Activated T-helper 1 cell treated with anti-CD3 and anti-CD28 coated beads, Interleukin-12 subunit alpha, Interleukin-12 subunit beta, Interleukin-2, Interleukin-4 antibody, amounts not matched to agents 30 ng/mL and 10 ng/mL and 1 ng/mL, durations not matched to agents 14 hours and 24 hours and 36 hours (primary cell): ENCODE results near the gene ARHGAP32. TPM values are rescaled to one million over a fixed set of nuclear protein-coding genes. Genes with fewer than 3 reads are reported as not detected.

Experiments used
- DNase-seq: peaks from one replicate; pipeline ENCODE4 v3.0.0; 2021; ENCODE audit warnings: low spot score
- H3K27ac Mint-ChIP-seq: one replicate; pipeline ENCODE4 v1.8.0; 2021; ENCODE audit warnings: mild to moderate bottlenecking, mixed read lengths
- H3K27me3 Mint-ChIP-seq: one replicate; pipeline ENCODE4 v1.8.0; 2022; ENCODE audit warnings: mild to moderate bottlenecking, moderate library complexity, mixed read lengths; ENCODE audit not compliant: insufficient read depth
- H3K36me3 Mint-ChIP-seq: one replicate; pipeline ENCODE4 v1.8.0; 2021; ENCODE audit warnings: low read depth, mixed read lengths
- H3K4me1 Mint-ChIP-seq: one replicate; pipeline ENCODE4 v1.8.0; 2021; ENCODE audit warnings: low read depth, mixed read lengths
- H3K4me3 Mint-ChIP-seq: one replicate; pipeline ENCODE4 v1.8.0; 2021; ENCODE audit warnings: mild to moderate bottlenecking, moderate library complexity, mixed read lengths
- H3K9me3 Mint-ChIP-seq: one replicate; pipeline ENCODE4 v1.8.0; 2021; ENCODE audit warnings: mixed read lengths
- intact Hi-C: fragments of 100-400 bp; cut with micrococcal nuclease; formaldehyde crosslinking; loops from one replicate; pipeline ENCODE4 v1.15.1; 2024
- total RNA-seq: library from RNA; stranded (reverse); gene quantifications from 2 replicates; pipeline ENCODE4 v1.2.3, GENCODE V29; 2022

ARHGAP32 gene
- total RNA-seq, 1 donor from 2014 or later, result 4.3 TPM

DNA sequence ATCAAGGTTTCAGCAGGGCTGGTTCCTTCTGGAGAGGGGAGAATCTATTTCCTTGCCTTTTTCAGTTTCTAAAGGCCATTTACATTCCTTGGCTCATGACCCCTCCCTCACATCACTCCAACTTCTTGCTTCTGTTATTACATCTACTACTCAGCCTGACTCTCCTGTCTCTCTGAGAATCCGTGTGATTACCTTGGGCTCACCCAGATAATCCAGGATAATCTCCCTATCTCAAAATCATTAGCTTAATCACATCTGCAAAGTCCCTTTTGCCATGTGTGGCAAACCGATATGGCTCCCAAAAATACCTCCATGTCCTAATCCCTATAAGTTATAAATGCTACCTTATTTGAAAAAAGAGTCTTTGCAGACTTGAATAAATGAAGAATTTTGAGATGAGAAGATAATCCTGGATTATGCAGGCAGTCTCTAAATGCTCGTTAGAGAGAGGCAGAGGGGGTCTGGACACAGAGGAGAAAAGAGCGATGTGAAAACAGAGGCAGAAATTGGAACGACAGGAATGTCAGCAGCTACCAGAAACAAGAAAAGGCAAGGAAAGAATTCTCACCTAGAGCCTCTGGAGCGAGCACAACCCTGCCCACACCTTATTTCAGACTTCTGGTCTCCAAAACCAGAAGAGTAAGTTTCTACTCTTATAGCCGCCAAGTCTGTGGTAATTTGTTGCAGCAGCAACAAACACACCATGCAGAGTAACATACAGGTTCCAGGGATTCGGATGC lies 23.6 kb upstream of the ARHGAP32 start:
- no peak overlapping the region for H3K4me3 Mint-ChIP-seq
- H3K36me3 Mint-ChIP-seq, result no peaks in the 10 kb centered on the region
- H3K9me3 Mint-ChIP-seq, result no peaks in the 10 kb centered on the region
- H3K27me3 Mint-ChIP-seq, result peaks cover 2% of the 10 kb centered on the region
- intact Hi-C loops, result no loop called here
- no peaks in the 10 kb centered on the region for H3K4me1 Mint-ChIP-seq
- no peak for DNase-seq
- no peak overlapping the region for H3K27ac Mint-ChIP-seq

DNA sequence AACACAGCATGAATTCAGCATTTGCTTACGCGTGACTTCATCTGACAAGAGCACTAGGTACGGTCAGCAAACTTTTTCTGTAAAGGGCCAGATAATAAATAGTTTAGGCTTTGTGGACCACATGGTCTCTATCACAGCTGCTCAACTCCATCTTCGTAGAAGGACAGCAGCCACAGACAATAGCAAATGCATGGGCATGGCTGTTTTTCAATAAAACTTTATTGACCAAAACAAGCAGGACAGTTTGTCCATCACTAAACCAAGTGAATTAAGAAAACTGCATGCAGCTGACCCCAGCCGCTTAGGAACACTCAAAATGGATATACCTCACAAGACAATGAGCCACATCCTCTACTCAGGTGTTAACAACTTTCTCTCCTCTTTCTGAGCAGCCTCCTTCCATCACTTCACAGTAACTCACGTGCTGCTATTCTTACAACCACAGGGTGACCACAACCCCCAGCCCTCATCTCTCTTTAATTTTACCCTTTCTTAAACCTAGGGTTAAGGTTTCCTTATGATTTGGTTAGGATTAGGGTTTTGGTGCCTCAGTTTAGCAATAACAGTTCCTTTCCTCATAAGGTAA lies 22.7 kb upstream of the ARHGAP32 start:
- intact Hi-C loops, result no loop called here
- no peaks in the 10 kb centered on the region for H3K36me3 Mint-ChIP-seq
- no peak for DNase-seq
- no peak overlapping the region for H3K27ac Mint-ChIP-seq
- H3K4me3 Mint-ChIP-seq, result no peak overlapping the region
- peaks cover 2% of the 10 kb centered on the region for H3K27me3 Mint-ChIP-seq
- no peaks in the 10 kb centered on the region for H3K9me3 Mint-ChIP-seq
- no peaks in the 10 kb centered on the region for H3K4me1 Mint-ChIP-seq

DNA sequence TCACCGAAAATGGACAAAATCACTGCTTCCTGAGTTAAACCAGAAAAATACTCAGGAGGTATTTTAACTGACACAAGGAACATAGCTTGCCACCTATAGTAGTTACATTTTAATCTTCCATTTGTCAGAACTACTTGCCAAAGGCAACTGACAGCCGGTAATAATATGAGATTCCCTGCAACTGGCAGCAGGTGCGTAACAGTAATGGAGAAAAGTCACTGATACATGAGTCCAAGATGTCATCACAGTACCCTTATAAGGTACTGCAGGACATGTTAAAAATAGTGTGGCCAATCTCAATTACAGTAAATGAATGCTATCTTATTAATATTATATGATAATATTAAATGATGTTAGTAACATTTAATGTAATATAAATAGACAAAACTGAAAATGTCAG lies 21.1 kb upstream of the ARHGAP32 start:
- Mint-ChIP-seq H3K27ac (no peak overlapping the region), H3K36me3 (no peaks in the 10 kb centered on the region)
- intact Hi-C loops, result no loop called here

DNA sequence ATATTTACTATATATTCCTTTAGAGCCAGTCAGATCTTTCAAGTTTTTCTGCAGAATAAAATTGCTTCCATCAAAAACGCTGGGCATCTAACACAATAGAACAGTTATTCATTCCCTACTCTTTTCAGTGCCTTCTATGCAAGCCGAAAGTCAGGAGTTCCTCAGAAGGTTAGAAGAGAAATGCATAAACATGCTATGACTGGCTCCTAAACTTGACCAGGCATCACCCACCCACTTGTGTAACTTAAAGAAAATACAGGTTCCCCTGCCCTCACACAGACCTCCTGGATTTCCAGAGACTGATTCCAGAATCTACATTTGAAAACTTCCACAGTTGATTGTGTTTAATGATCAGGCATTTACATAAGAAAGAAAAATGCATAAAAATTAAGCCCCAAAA lies 19.3 kb upstream of the ARHGAP32 start:
- intact Hi-C loops, result no loop called here
- no peaks in the 10 kb centered on the region for H3K36me3 Mint-ChIP-seq
- no peak overlapping the region for H3K4me3 Mint-ChIP-seq
- H3K4me1 Mint-ChIP-seq, result no peaks in the 10 kb centered on the region
- no peak for DNase-seq
- H3K27me3 Mint-ChIP-seq, result peaks cover 2% of the 10 kb centered on the region
- no peak overlapping the region for H3K27ac Mint-ChIP-seq
- H3K9me3 Mint-ChIP-seq, result no peaks in the 10 kb centered on the region

More for the DNA sequence above, 21.1 kb upstream of the ARHGAP32 start:
- peaks cover 2% of the 10 kb centered on the region for H3K27me3 Mint-ChIP-seq
- H3K4me3 Mint-ChIP-seq, result no peak overlapping the region
- H3K4me1 Mint-ChIP-seq, result no peaks in the 10 kb centered on the region
- no peaks in the 10 kb centered on the region for H3K9me3 Mint-ChIP-seq
- DNase-seq, result no peak

DNA sequence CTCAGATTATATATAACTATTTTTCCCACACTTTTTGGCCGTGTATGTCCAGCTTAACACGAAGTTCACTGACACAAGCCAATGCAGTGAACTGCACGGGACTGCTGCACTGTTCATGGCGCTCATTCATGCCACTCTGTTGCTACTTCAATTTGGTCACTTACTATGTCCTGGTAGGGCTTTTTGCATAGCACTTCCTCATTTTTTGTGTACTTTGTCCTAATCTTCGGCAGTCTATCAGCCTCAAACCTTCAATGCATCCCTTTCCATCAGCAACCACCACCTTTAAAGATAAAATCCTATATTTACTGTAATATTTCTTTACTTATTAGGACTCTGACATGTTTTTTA lies 18.7 kb upstream of the ARHGAP32 start:
- no peaks in the 10 kb centered on the region for H3K36me3 Mint-ChIP-seq
- H3K27me3 Mint-ChIP-seq, result peaks cover 2% of the 10 kb centered on the region
- H3K4me1 Mint-ChIP-seq, result no peaks in the 10 kb centered on the region
- intact Hi-C loops, result no loop called here
- no peak overlapping the region for H3K27ac Mint-ChIP-seq
- DNase-seq, result no peak
- no peak overlapping the region for H3K4me3 Mint-ChIP-seq
- H3K9me3 Mint-ChIP-seq, result no peaks in the 10 kb centered on the region

DNA sequence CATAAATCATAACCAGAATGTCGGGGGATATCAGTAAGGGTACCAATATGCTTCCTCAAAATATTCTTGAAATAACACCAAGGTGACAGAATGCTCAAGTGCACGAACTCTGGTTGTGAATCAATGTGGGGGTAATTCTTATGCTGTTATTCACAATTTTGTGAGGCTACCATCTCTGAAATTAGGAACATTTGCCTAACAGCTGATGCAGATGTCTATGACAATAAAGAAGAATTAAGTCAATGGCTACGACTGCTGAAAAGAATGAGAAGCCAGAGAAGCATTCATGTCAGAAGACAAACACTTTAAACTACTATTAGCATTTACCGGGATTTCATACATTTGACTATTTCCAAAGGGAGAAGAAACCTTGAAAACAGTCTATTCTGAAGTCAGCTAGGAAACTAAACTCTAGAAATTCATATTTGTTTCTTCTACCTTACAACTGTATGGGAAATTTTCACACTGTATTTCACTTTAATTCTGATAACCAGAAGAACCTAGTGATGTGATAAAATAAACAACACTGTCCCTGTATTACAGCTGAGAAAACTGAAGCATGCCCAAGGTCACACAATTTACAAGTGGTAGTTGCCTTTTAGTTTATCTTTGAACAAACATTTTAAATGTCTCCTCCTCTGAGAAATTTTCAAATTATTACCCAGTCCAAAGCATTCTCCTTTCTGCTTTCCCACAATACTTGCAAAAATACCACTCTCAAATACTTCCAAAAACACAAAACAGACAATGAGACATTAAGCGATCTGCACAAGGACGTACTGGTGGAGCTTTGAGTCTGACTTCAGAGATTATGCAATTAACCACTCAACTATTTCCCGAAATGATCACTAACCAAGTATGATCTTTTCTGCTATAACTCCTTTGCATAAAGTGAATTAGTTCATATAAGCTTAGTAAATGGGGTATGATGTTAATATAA lies 18.0 kb upstream of the ARHGAP32 start:
- no peaks in the 10 kb centered on the region for H3K9me3 Mint-ChIP-seq
- H3K4me1 Mint-ChIP-seq, result no peaks in the 10 kb centered on the region
- H3K4me3 Mint-ChIP-seq, result no peak overlapping the region
- no peaks in the 10 kb centered on the region for H3K36me3 Mint-ChIP-seq
- no peak overlapping the region for H3K27ac Mint-ChIP-seq
- H3K27me3 Mint-ChIP-seq, result peaks cover 2% of the 10 kb centered on the region
- no peak for DNase-seq
- intact Hi-C loops, result no loop called here

DNA sequence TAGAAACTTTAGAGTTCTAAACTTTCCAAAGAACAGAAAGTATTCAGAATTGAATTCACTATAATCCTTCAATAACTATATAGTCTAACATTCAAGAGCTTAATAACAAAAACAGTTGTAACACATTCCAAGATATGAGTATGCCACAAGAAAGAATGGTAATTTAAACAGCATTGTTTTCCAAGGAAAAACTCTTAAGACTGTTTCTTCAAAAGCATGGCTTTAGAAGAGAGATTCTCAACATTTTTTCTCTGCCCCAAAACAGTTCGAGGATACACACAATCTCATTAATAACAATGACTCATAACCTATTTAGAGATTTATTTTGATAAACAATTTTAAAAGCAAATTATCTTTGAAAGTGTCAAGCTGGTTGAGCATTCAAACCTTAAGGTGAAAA lies 16.7 kb upstream of the ARHGAP32 start:
- Mint-ChIP-seq H3K36me3 (no peaks in the 10 kb centered on the region), H3K9me3 (no peaks in the 10 kb centered on the region), H3K27ac (no peak overlapping the region), H3K4me1 (no peaks in the 10 kb centered on the region), H3K27me3 (peaks cover 2% of the 10 kb centered on the region), H3K4me3 (no peak overlapping the region)
- DNase-seq, result no peak
- intact Hi-C loops, result no loop called here

DNA sequence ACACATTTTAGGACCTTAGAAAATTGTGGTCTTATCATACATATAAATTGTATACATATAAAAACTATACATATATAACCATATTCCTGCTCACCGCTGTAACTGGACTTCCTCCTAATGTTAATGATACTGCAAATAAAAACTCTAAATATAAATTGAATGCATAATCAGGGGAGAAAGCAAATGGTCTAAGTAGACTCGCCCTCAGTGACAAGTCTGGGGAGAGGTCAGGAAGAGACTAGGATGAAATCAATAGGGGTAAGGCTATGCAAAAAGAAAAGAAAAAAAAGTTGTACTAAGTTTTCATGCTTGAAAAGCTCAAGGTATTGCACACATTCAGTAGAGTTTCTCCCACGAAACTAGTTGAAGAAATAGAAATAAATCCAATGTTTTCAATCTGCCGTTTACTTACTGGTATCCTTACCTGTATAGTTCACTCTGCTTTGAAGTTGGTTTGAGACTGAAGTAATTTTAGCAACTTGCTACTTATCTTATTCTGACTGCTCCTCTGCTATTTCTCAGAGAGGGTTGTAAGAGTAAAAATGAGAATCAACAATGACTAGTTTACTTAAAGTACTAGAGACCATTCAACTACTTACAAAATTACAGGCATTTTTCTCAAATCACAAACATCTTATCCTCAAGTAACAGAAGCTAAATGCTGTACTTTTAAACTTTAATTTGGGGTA lies 12.2 kb upstream of the ARHGAP32 start:
- Mint-ChIP-seq H3K27me3 (peaks cover 4% of the 10 kb centered on the region), H3K36me3 (no peaks in the 10 kb centered on the region)
- intact Hi-C loops, result no loop called here

DNA sequence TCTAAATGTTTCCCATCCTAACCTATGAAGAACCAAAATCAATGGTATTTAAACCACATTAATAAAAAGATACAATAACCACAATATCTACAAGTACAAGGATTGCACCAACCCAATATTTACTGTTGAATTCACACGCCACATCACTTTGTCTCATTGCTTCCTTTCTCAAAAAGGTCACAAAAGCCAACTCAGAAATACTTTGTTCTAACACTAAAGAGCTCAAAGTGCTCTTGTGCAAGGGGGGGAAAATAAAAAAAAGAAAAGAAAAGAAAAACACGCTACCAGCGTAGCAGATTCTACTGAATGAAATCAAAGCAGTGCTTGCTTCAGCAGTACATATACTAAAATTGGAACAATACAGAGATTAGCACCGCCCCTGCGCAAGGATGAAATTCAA lies 10.5 kb upstream of the ARHGAP32 start:
- no peak overlapping the region for H3K27ac Mint-ChIP-seq
- DNase-seq, result no peak
- peaks cover 4% of the 10 kb centered on the region for H3K27me3 Mint-ChIP-seq
- intact Hi-C loops, result no loop called here
- H3K9me3 Mint-ChIP-seq, result peaks cover 18% of the 10 kb centered on the region
- H3K36me3 Mint-ChIP-seq, result no peaks in the 10 kb centered on the region
- no peaks in the 10 kb centered on the region for H3K4me1 Mint-ChIP-seq
- no peak overlapping the region for H3K4me3 Mint-ChIP-seq

More for the DNA sequence above, 12.2 kb upstream of the ARHGAP32 start:
- H3K4me3 Mint-ChIP-seq, result no peak overlapping the region
- no peaks in the 10 kb centered on the region for H3K4me1 Mint-ChIP-seq
- H3K27ac Mint-ChIP-seq, result no peak overlapping the region
- no peak for DNase-seq
- peaks cover 10% of the 10 kb centered on the region for H3K9me3 Mint-ChIP-seq

DNA sequence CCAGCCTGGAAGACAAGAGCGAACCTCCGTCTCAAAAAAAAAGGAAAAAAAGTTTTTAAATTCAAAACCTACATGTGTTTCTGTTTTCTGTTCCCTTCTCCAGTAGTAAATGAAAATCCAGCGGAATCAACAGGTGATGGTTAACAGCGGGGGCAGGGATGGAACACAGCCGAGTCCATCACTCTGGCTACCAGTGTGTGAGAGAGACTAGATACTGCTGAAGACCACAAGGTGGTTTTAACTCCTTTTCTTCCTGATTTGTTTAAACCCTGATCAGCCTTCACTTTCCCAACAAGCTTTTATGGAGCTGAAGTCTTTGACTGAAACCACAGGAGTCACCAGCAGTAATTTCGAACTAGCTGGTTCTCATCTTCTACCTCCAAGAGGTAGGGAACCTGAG lies 3.6 kb upstream of the ARHGAP32 start:
- H3K4me1 Mint-ChIP-seq, result no peaks in the 10 kb centered on the region
- H3K27me3 Mint-ChIP-seq, result no peaks in the 10 kb centered on the region
- peaks cover 18% of the 10 kb centered on the region for H3K9me3 Mint-ChIP-seq
- intact Hi-C loops, result no loop called here
- H3K4me3 Mint-ChIP-seq, result no peak overlapping the region
- no peak overlapping the region for H3K27ac Mint-ChIP-seq
- DNase-seq, result no peak
- H3K36me3 Mint-ChIP-seq, result no peaks in the 10 kb centered on the region

DNA sequence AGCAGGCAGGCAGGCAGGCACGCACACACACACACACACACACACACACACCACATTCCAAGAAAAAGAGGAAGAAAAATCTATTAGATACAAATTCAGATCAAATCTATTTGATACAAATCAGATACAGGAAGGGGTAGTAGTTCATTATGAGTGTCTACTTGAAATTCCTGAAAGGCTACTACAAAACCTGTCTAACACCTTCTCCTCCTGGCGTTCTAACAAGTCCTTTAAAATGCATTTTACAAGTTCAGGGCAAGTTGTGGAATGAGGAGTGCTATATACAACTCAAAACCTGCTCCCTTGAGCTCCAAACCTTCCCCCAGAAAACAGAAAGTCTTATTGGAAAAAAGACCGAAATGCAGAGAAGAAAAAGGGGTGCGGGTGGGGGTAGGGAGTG lies 476 bp downstream of the ARHGAP32 start:
- intact Hi-C loops, result no loop called here
- H3K27ac Mint-ChIP-seq, result no peak overlapping the region
- no peaks in the 10 kb centered on the region for H3K9me3 Mint-ChIP-seq
- DNase-seq, result no peak
- no peak overlapping the region for H3K4me3 Mint-ChIP-seq
- H3K27me3 Mint-ChIP-seq, result no peaks in the 10 kb centered on the region
- no peaks in the 10 kb centered on the region for H3K4me1 Mint-ChIP-seq
- no peaks in the 10 kb centered on the region for H3K36me3 Mint-ChIP-seq

DNA sequence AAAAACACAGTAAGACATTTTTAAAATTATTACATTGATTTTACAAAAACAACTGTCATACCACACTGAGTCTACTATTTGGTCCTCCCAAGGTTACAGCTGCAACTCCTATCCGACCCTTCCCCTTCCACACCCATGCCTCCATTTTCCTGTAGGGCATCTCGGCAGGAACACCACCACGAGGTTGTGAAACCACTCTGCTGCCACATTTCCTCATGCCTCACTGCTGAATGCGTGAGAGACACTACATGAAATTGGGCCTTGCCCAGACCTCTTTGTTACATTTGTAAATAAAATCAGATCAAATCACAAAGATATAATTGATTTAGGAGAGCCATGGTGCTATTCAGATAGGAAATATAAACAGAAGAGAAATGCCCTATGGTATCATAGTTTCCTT lies 2.0 kb downstream of the ARHGAP32 start:
- no peak overlapping the region for H3K27ac Mint-ChIP-seq
- no peaks in the 10 kb centered on the region for H3K27me3 Mint-ChIP-seq

DNA sequence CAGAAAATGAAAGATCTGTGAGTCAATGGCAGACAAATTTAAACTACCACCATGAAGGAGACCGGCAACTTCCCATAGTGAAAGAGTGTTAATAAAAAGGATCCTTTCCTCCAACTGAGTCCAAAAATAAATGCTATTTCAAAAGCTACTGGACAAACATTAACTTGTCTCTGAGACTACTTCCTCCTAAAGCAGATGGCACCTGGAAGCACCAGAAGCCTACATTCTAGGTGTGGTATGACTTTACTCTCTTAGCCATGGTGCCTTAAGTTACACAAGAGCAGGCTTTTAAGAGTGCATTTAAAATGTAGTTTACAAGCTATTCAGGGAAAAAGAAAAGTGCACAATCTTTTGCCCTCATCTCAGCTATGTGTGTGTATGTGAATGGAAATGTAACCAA lies 2.5 kb downstream of the ARHGAP32 start:
- Mint-ChIP-seq H3K4me1 (no peaks in the 10 kb centered on the region), H3K27me3 (no peaks in the 10 kb centered on the region), H3K36me3 (no peaks in the 10 kb centered on the region), H3K27ac (no peak overlapping the region), H3K4me3 (no peak overlapping the region), H3K9me3 (no peaks in the 10 kb centered on the region)
- DNase-seq, result no peak
- intact Hi-C loops, result no loop called here

More for the DNA sequence above, 2.0 kb downstream of the ARHGAP32 start:
- intact Hi-C loops, result no loop called here
- H3K9me3 Mint-ChIP-seq, result no peaks in the 10 kb centered on the region
- H3K36me3 Mint-ChIP-seq, result no peaks in the 10 kb centered on the region
- no peak for DNase-seq
- no peaks in the 10 kb centered on the region for H3K4me1 Mint-ChIP-seq
- H3K4me3 Mint-ChIP-seq, result no peak overlapping the region
